CD1c-positive myeloid dendritic cell (primary cell): ENCODE results near the gene TK2.
A peak's percentile ranks its signal among the peaks of the same experiment; 100 is the strongest.
"Not testable (repeated sequence)": the region's sequence is repeated elsewhere in the genome, so short reads cannot be mapped to it uniquely, and the experiment has no call there.

Experiments
- DNase-seq: peaks from one replicate; pipeline ENCODE4 v3.0.0-alpha.2; 2016; ENCODE audit errors: extremely low spot score

TK2 gene

GRCh38 chr16:66549284-66550131 is at the start of gene TK2:
Gene TK2 (minus strand): TSS chr16:66550122. CDS start chr16:66550061, 61 bp downstream.
- peak; percentile 65 for DNase-seq

- peak; percentile 29 for DNase-seq
Measured at GRCh38 chr16:66598111-66598510, 48.2 kb upstream of the TK2 start.

- peak; percentile 33 for DNase-seq
Measured at GRCh38 chr16:66596986-66597848, 47.3 kb upstream of the TK2 start.

- not testable (repeated sequence) for DNase-seq
Measured at GRCh38 chr16:66596559-66596958, 46.6 kb upstream of the TK2 start.

- peak; percentile 71 for DNase-seq
Measured at GRCh38 chr16:66594739-66595138, 44.8 kb upstream of the TK2 start.

- DNase-seq = no peak
Measured at GRCh38 chr16:66592814-66593213, 42.9 kb upstream of the TK2 start.

- DNase-seq = no peak
Measured at GRCh38 chr16:66592241-66592640, 42.3 kb upstream of the TK2 start.

GRCh38 chr16:66591018-66591417 is 41.1 kb upstream of the TK2 start:
- DNase-seq = no peak

- DNase-seq = peak; percentile 32
Measured at GRCh38 chr16:66590322-66590721, 40.4 kb upstream of the TK2 start.

- DNase-seq = peak; percentile 70
Measured at GRCh38 chr16:66588981-66589713, 39.2 kb upstream of the TK2 start.

GRCh38 chr16:66587881-66588600 is 38.1 kb upstream of the TK2 start:
- DNase-seq = no peak

- DNase-seq = peak; percentile 40
Measured at GRCh38 chr16:66585481-66586239, 35.7 kb upstream of the TK2 start.

GRCh38 chr16:66581246-66581952 is 31.5 kb upstream of the TK2 start:
- peak; percentile 72 for DNase-seq

GRCh38 chr16:66580605-66581209 is 30.8 kb upstream of the TK2 start:
- DNase-seq = no peak

GRCh38 chr16:66578651-66579531 is 29.0 kb upstream of the TK2 start, which contains the start of gene CMTM2:
Gene CMTM2 (plus strand): TSS chr16:66579463. CDS start chr16:66579608, 145 bp downstream.
- DNase-seq = no peak

GRCh38 chr16:66576296-66576695 is 26.4 kb upstream of the TK2 start:
- no peak for DNase-seq

GRCh38 chr16:66575060-66575459 is 25.1 kb upstream of the TK2 start:
- DNase-seq = no peak

GRCh38 chr16:66574531-66574930 is 24.6 kb upstream of the TK2 start:
- DNase-seq = no peak
